Chondrocyte (in vitro differentiated cells): Measurements from ENCODE around the gene CTIF. TPM values are rescaled to one million over a fixed set of nuclear protein-coding genes. Genes with fewer than 3 reads are reported as not detected.

ENCODE experiments used
- DNase-seq: peaks from one replicate; pipeline ENCODE4 v3.0.0; 2021; ENCODE audit warnings: mixed read lengths, low spot score
- H3K27ac Mint-ChIP-seq: one replicate; pipeline ENCODE4 v1.8.0; 2021; ENCODE audit warnings: mild to moderate bottlenecking, moderate library complexity, mixed read lengths; ENCODE audit not compliant: unreplicated experiment
- H3K27me3 Mint-ChIP-seq: 2 replicates; pipeline ENCODE4 v1.8.0; 2021; ENCODE audit warnings: low read depth, mixed read lengths
- H3K36me3 Mint-ChIP-seq: 2 replicates; pipeline ENCODE4 v1.8.0; 2021; ENCODE audit warnings: low read depth, mixed read lengths
- H3K4me1 Mint-ChIP-seq: 2 replicates; pipeline ENCODE4 v1.8.0; 2021; ENCODE audit warnings: low read depth, mild to moderate bottlenecking, mixed read lengths
- H3K4me3 Mint-ChIP-seq: one replicate; pipeline ENCODE4 v1.8.0; 2021; ENCODE audit warnings: mild to moderate bottlenecking, moderate library complexity, mixed read lengths; ENCODE audit not compliant: unreplicated experiment
- H3K9me3 Mint-ChIP-seq: 2 replicates; pipeline ENCODE4 v1.8.0; 2021; ENCODE audit warnings: low read depth, mixed read lengths
- CTCF ChIP-seq: fragments of 200-600 bp; sonication (generic); IDR thresholded peaks from 2 replicates; pipeline ENCODE4 v1.5.0; 2021; ENCODE audit warnings: antibody characterized with exemption, mild to moderate bottlenecking, moderate library complexity
- total RNA-seq: library from RNA; stranded (reverse); gene quantifications from 3 replicates; pipeline ENCODE4 v1.2.1, GENCODE V29; 2021

Gene CTIF
- total RNA-seq, 1 donor from 2014 or later: 184 TPM

DNA sequence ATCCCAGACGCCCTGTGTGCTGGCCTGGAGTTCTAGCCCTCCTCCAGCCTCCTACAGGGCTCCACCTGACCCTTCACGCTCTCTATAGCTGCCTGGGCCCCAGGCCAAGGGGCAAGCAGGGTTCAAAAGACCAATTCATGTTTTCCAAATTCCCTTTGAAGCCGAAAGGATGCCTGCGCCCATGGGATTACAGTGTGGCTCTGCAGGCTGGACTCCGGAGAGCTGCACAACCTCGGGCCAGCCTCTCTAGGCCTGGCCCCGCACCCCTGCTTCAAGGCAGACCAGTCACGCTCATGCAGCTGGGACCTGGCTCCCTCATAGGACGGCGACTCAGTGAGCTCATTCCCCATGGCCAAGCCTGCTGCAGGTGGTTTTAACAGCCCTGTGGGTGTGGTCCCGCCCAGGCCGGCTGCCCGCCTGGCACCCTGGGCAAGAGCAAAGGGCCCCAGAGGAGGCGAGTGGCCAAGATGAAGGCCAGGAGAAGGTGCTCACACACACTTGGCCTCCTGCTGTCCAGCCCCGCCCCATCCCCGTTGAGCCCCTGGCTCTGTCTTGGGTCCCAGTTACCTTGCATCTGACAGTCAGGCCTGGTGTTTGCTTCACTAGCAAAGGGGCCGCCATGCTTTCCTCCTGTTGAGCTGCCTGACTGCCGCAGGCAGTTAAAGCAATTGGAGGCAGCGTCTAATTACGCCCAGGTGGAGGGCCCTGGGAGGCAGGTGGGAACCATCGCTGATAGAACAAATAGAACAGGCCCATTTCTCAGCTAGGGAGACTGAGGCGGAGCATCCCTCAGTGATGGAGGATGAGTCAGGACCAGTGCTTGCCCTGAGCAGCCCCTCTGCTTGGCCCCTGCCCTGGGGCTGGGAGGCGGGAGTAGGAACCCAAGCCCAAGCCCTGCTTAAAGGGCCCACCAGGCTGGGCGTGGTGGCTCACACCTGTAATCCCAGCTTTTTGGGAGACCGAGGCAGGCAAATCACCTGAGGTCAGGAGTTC is 355.1 kb downstream of the CTIF start:
- Mint-ChIP-seq H3K27me3 (no peaks in the 10 kb centered on the region), H3K27ac (no peak overlapping the region), H3K36me3 (no peaks in the 10 kb centered on the region), H3K4me1 (peaks cover 41% of the 10 kb centered on the region), H3K4me3 (no peak overlapping the region), H3K9me3 (no peaks in the 10 kb centered on the region)
- TF ChIP-seq CTCF: no peak
- peak; percentile 70 for DNase-seq

GRCh38 chr18:48894799-48895346 is 356.0 kb downstream of the CTIF start:
- no peak for TF ChIP-seq CTCF
- peaks cover 35% of the 10 kb centered on the region for H3K4me1 Mint-ChIP-seq
- H3K9me3 Mint-ChIP-seq: peaks cover 6% of the 10 kb centered on the region
- no peak overlapping the region for H3K27ac Mint-ChIP-seq
- no peaks in the 10 kb centered on the region for H3K27me3 Mint-ChIP-seq
- peak; percentile 24 for DNase-seq
- H3K36me3 Mint-ChIP-seq: peaks cover 1% of the 10 kb centered on the region
- no peak overlapping the region for H3K4me3 Mint-ChIP-seq

DNA sequence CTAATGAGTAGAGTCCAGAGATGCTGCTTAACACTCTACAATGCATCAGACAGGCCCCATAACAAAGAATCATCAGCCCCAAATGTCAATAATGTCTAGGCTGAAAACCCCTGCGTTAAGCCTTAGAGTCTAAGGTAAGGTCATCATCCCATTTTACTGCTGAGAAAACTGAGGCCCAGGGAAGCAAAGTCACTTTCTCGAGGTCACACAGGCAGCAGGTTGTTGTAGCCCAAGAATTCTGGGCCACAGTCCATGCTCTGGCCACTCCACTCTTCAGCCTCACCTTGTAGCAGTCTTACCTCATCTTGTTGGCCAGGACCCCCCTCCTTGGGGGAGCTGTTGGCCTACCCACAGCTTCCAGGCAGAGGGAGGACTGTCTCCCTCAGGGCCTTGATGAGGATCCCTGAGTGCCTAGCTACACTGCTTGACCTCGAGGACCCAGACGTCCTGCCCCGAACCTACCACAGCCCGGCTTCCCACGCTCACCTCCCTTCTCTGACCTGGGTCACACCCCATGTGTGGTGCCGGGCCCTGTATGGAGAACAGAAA is 357.6 kb downstream of the CTIF start:
- no peak for DNase-seq
- peaks cover 1% of the 10 kb centered on the region for H3K36me3 Mint-ChIP-seq
- H3K4me3 Mint-ChIP-seq: no peak overlapping the region
- no peaks in the 10 kb centered on the region for H3K27me3 Mint-ChIP-seq
- peaks cover 39% of the 10 kb centered on the region for H3K4me1 Mint-ChIP-seq
- TF ChIP-seq CTCF: no peak
- peaks cover 7% of the 10 kb centered on the region for H3K9me3 Mint-ChIP-seq
- H3K27ac Mint-ChIP-seq: peak overlapping the region; percentile 9

DNA sequence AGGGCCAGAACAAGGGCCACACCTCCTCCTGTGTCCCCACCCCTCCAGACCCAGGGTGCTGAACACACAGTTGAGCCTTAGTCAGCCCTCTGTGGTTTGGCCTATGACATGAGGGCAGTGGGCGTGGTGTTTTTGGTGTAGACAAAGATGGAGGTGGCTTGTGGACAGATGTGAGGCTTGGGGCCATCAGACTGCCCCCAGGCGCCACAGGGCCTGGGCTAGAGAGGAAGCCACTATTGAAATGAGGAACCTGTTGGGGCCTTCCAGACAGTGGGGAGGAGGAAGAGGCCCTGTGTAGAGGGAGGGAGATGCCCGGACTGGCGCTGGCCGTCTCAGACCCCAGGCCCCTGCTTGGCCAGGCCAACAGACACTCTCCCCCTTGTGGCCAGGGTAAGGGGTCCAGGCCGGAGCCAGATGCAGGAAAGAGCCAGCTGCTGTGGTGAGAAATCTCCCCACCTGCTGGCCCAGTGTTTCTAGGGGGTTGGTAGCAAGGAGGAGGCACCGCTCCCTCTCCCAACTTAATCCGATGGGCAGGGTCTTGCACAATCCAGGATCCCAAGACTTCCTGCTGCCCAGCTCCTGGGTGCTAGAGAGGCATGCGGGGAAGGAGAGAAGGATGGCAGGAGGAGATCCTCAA is 358.2 kb downstream of the CTIF start:
- DNase-seq: peak; percentile 91
- H3K9me3 Mint-ChIP-seq: peaks cover 7% of the 10 kb centered on the region
- H3K27me3 Mint-ChIP-seq: no peaks in the 10 kb centered on the region
- TF ChIP-seq CTCF: peak; percentile 27
- peaks cover 1% of the 10 kb centered on the region for H3K36me3 Mint-ChIP-seq
- H3K27ac Mint-ChIP-seq: peak overlapping the region; percentile 54
- H3K4me1 Mint-ChIP-seq: peaks cover 43% of the 10 kb centered on the region
- H3K4me3 Mint-ChIP-seq: no peak overlapping the region

DNA sequence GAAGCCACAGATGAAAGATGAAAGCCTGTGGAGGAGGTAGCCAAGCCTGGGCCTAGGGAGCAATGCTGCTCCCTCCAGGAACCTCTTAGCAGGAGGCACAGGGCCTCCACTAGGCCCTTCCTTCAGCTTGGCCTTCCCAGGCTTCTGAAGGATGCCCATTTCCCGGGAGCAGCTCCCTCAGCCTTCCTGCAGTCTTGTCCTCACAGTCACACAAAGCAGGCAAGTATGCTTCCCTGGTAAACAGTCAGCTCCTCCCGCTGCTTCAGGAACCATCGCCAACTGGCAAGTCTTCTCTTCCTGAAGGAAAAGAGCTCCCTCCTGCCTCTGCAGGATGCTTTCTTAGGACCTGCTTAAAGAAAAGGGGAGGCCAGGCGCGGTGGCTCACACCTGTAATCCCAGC is 358.7 kb downstream of the CTIF start:
- peak overlapping the region; percentile 54 for H3K27ac Mint-ChIP-seq
- H3K36me3 Mint-ChIP-seq: peaks cover 1% of the 10 kb centered on the region
- H3K4me1 Mint-ChIP-seq: peaks cover 49% of the 10 kb centered on the region
- no peak for DNase-seq
- H3K9me3 Mint-ChIP-seq: peaks cover 7% of the 10 kb centered on the region
- no peak for TF ChIP-seq CTCF
- no peaks in the 10 kb centered on the region for H3K27me3 Mint-ChIP-seq
- no peak overlapping the region for H3K4me3 Mint-ChIP-seq
